ENCODE results near the gene SASS6. TPM values are rescaled to one million over a fixed set of nuclear protein-coding genes. Genes with fewer than 3 reads are reported as not detected.
"Not testable (repeated sequence)": the region's sequence is repeated elsewhere in the genome, so short reads cannot be mapped to it uniquely, and the experiment has no call there.

The SASS6 gene
- total RNA-seq, 1 donor from 2014 or later = 7.0 TPM

DNA sequence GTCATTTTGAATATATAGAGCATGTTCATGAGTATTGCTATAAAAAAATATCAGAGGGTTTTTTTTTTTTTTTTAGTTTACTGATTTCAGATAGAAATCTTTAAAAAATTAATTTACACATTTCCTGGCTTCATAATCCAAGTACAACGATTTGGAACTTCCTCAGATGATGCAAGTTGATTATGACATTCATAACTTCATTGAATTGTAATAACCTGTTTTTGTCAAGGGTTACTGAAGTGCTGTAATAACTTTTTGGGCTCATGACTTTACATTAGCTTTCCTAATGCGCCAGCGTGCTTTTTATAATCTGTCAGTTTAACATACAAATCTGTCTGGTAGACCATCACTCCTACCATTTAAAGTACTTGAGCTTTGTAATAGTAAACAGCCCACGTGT lies 81.3 kb downstream of the SASS6 start:
- TF ChIP-seq, protein P1, sequence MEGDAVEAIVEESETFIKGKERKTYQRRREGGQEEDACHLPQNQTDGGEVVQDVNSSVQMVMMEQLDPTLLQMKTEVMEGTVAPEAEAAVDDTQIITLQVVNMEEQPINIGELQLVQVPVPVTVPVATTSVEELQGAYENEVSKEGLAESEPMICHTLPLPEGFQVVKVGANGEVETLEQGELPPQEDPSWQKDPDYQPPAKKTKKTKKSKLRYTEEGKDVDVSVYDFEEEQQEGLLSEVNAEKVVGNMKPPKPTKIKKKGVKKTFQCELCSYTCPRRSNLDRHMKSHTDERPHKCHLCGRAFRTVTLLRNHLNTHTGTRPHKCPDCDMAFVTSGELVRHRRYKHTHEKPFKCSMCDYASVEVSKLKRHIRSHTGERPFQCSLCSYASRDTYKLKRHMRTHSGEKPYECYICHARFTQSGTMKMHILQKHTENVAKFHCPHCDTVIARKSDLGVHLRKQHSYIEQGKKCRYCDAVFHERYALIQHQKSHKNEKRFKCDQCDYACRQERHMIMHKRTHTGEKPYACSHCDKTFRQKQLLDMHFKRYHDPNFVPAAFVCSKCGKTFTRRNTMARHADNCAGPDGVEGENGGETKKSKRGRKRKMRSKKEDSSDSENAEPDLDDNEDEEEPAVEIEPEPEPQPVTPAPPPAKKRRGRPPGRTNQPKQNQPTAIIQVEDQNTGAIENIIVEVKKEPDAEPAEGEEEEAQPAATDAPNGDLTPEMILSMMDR (IDR thresholded peaks at IDR 0.05) = no peak
- no peaks in the 10 kb centered on the region for H3K4me1 ChIP-seq
- H3K36me3 ChIP-seq = no peaks in the 10 kb centered on the region
- no peak overlapping the region for H3K4me3 ChIP-seq
- no peaks in the 10 kb centered on the region for H3K27me3 ChIP-seq
- no peak overlapping the region for H3K27ac ChIP-seq
- no peak for DNase-seq (ENCODE audit: low spot score in 2 of 2)
- intact Hi-C loops (cut with DNase I) = no loop called here
- H3K9me3 ChIP-seq = no peaks in the 10 kb centered on the region

DNA sequence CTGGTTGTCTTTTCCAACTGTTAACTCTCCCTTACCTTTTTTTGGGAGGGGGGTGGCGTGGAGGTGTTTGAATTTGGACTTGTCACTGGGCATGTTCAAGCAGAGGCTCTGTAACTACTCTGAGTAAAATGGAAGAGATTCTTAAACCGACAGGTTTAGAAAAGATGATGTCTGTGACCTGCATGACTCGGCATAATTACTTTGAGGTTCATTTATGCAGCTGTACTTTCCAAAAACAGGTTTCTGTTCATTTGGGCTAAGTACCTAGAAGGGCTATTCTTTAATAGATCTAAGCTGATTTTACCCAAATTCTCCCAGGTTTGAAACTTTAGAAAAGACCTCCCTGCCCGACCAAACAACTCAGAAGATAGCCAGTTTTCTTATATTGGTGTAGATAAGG lies 82.6 kb downstream of the SASS6 start:
- H3K4me1 ChIP-seq = no peaks in the 10 kb centered on the region
- intact Hi-C loops (cut with DNase I) = no loop called here
- no peaks in the 10 kb centered on the region for H3K36me3 ChIP-seq
- no peak overlapping the region for H3K4me3 ChIP-seq
- no peaks in the 10 kb centered on the region for H3K9me3 ChIP-seq
- DNase-seq (ENCODE audit: low spot score in 2 of 2) = no peak
- H3K27ac ChIP-seq = no peak overlapping the region
- no peaks in the 10 kb centered on the region for H3K27me3 ChIP-seq
- TF ChIP-seq, protein P1 (IDR thresholded peaks at IDR 0.05) = no peak

DNA sequence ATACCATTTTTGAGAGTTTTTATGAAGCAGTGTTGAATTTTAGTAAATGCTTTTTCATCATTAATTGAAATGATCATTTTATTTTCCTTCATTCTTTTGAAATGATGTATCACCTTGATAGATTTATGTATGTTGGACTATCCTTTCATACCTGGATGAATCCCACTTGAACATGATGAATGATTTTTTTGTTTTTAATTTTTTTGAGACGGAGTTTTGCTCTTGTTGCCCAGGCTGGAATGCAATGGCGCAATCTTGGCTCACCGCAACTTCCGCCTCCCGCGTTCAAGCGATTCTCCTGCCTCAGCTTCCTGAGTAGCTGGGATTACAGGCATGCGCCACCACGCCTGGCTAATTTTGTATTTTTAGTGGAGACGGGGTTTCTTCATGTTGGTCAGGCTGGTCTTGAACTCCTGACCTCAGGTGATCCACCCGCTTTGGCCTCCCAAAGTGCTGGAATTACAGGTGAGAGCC lies 85.5 kb downstream of the SASS6 start:
- not testable (repeated sequence) for H3K27me3 ChIP-seq; H3K36me3 ChIP-seq; DNase-seq (ENCODE audit: low spot score in 2 of 2); H3K27ac ChIP-seq; H3K9me3 ChIP-seq; H3K4me3 ChIP-seq; H3K4me1 ChIP-seq
- intact Hi-C loops (cut with DNase I) = loop anchor here (10.0 kb wide), 1 partner anchor 978 kb away; the partner anchor contains the start of gene DPH5

DNA sequence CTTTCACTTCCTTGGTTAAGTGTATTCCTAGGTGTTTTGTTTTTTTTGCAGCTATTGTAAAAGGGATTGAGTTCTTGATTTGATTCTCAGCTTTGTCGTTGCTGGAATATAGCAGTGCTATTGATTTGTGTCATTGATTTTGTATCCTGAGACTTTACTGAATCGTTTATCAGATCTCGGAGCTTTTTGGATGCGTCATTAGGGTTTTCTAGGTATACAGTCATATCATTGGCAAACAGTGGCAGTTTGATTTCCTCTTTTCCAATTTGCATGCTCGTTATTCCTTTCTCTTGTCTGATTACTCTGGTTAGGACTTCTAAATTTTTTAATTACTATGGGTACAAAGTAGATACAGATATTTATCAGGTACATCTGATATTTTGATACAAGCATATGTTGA lies 87.5 kb downstream of the SASS6 start:
- no peak overlapping the region for H3K27ac ChIP-seq
- no peaks in the 10 kb centered on the region for H3K27me3 ChIP-seq
- TF ChIP-seq, protein P1 (IDR thresholded peaks at IDR 0.05) = no peak
- no peaks in the 10 kb centered on the region for H3K9me3 ChIP-seq
- peaks cover 0 to 9% of the 10 kb centered on the region in 2 donors for H3K4me1 ChIP-seq
- no peaks in the 10 kb centered on the region for H3K36me3 ChIP-seq
- no peak for DNase-seq (ENCODE audit: low spot score in 2 of 2)
- intact Hi-C loops (cut with DNase I) = loop anchor here (10.0 kb wide), 1 partner anchor 980 kb away; the partner anchor contains the start of gene DPH5
- no peak overlapping the region for H3K4me3 ChIP-seq

DNA sequence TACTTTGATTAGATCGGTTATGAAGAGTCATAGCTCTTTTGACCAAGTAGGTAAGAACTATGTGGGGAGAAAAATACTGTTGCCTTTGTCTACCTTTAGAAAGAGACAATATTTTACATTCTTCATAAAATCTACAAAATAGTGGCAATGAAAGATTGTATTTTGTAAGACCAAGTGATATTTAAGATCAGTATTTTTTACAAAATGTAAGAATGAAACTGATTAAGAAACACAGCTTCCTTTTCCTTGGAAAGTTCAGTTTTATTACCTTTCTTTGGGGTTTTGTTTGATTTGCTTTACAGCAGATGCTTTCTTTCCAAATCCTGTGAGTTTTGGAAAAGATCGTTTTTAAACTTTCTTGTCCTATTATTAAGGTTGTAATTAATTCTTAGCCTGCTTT lies 93.1 kb downstream of the SASS6 start:
- TF ChIP-seq, protein P1 (IDR thresholded peaks at IDR 0.05) = no peak
- H3K4me3 ChIP-seq = peak overlapping the region; percentile 93 to 94
- no peaks in the 10 kb centered on the region for H3K27me3 ChIP-seq
- DNase-seq (ENCODE audit: low spot score in 2 of 2) = no peak
- H3K4me1 ChIP-seq = peaks cover 4 to 9% of the 10 kb centered on the region in 2 donors
- intact Hi-C loops (cut with DNase I) = loop anchor here (2.0 to 5.0 kb wide), 6 partner anchors 93 to 855 kb away; partner anchors contain the start of genes AGL, CDC14A, EXTL2 and SASS6
- no peaks in the 10 kb centered on the region for H3K9me3 ChIP-seq
- H3K36me3 ChIP-seq = no peaks in the 10 kb centered on the region
- peak overlapping the region in 1 of 2 donors; percentile 98 for H3K27ac ChIP-seq

DNA sequence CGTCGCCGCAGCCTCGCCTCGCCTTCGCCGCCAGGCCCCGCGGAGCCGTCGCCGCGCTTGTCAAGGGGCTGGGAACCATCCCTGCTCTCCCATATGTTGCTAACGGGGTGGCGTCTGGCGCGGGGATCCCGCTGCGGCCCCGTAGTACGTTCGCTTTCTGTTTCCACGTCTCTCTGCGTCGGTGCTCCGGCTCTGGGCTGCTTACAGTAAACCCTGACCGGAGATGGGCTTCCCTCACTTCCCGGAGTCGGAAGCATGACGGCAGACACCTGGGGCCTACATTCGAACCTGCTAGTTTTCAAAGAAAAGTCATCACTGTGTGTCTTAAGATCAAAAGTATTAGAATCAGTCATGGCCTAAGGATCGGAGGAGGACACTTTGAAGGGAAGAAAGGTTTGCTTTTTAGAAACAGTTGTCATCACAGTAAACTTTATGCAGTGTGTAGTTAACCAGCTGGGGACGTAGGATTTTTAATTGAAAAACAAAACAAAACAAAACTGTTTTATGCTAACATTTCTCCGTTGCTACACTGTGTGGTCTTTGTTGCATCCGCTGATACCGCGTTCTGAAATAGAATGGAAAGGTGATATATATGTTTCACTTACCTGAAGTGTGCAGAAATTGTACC lies 94.0 kb downstream of the SASS6 start:
- intact Hi-C loops (cut with DNase I) = loop anchor here (1.0 to 5.0 kb wide), 7 partner anchors 94 to 856 kb away; partner anchors contain the start of genes AGL, CDC14A, DBT and EXTL2
- Histone ChIP-seq H3K4me1 (peaks cover 4 to 9% of the 10 kb centered on the region in 2 donors), H3K27me3 (no peaks in the 10 kb centered on the region), H3K36me3 (no peaks in the 10 kb centered on the region), H3K9me3 (no peaks in the 10 kb centered on the region), H3K4me3 (peak overlapping the region; percentile 93 to 94), H3K27ac (peak overlapping the region; percentile 97 to 98)
- DNase-seq (ENCODE audit: low spot score in 2 of 2) = peak; percentile 10 to 79
- TF ChIP-seq, protein P1 (IDR thresholded peaks at IDR 0.05) = no peak
